ENCODE results near the gene DLGAP1.

The DLGAP1 gene

DNA sequence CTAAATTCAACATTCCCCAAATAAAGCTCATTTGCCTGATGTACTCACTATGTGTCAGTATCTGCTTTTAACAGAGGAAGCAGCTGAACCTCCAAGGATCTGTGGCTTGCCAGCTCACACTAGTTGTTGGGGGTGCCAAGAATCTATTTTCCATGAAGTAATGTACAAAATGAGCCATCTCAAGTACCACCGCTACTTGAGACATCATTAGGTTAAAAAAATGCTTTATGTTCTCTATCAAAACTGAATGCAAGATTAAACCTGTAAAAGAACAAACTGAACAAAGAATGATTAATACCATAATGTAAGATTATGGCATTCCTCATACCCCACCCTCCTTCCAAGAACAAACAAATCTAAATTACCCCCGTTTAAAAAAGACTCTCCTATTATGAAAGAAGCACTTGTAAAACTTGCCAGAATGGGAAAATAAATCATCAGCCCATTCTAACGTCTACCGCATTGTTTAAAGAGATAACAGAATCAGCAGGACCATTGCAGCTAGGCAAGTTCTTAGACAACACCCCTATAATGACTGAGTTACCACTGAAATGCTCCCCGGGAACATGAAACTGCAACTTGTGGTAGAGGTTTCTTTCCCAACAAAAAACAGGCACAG is 471.6 kb downstream of the DLGAP1 start:
- no peak for DNase-seq

DNA sequence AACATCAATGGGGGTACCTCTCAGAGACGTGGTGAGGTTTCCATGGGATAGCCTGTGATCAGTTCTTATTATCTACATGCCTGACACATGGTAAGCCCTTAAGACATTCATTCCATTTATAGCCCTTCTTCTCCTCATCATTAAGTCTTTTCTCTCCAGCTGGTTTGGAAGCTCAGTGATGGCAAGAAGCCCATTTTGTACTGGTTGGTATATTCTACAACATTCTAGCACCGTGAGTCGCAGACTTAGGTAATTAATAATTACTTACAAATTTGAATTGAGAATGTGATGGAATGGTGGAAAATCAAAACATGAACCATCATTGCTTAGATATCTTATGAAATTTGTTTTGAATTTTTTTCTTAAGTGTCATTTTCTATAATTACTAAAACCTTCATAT is 472.6 kb downstream of the DLGAP1 start:
- no peak for DNase-seq

DNA sequence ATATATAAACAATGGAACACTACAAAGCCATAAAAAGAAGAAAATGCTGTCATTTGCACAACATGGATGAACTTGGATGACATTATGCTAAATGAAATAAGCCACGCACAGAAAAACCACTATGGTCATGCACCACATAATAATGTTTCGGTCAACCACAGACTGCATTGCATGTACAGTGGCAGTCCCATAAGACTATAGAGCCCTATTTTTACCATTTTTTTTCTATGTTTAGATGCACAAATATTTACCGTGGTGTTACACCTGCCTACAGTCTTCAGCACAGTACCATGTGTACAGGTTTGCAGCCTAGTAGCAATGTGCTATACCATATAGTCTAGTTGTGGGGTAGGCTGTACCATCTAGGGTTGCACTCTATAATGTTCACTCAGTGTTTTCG is 476.1 kb downstream of the DLGAP1 start:
- DNase-seq, result no peak

DNA sequence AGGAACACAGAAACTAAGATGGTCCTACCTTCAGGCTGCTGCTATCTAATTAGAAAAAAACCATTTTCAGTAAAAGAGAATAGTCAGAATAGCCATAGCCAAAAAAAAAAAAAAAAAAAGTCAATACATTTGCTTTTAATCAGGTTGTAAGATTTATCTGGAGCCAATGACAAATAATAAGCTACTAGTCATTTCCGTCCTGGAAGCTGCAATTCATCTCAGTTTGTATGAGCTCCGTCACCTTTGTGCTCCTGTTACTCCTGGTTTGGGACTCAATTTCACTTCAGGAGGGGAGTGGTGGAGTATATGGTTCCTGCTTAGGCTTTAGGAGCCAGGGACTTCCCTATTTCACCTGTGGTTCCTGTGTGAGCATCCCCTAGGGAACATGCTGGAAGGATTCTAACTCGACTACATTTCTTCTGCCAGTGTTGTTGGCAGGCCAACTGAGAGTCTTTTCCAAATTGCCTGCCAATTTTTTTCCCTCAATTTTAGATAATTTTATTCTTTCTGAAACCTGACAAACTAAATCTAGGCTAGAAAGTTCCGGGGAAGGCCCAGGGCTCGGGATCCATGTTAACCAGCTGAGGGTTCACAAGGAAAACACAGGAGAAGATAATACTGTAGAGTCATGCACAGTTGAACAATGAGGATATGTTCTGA is 481.8 kb downstream of the DLGAP1 start:
- DNase-seq, result no peak

DNA sequence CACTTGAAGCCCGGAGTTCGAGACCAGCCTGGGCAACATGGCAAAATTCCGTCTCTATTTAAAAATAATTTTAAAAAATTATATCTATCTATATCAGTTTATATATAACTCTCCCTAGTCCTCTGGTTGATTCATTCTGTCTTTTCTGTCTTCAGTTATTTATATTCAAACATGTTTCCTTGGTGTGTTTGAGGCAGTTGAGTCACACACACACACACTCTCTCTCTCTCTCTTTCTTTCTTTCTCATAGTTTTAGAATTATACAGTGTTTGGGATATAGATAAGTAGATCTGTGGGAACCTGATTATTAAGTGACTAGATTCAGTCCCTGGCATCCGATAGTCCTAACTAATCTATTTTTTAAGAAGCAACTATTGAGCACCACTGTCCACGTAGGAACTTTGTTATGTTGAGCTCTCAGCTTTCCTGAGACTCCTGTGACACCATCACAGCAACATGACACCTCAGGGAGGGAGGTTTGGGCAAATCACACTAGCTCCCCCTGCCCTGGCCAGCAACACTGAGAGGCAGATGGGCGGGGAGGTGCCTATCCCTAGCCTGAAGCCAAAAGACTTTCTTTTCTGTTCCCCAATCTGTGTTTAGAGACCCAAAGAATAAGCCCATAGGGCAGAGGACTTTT is 482.7 kb downstream of the DLGAP1 start:
- no peak for DNase-seq

DNA sequence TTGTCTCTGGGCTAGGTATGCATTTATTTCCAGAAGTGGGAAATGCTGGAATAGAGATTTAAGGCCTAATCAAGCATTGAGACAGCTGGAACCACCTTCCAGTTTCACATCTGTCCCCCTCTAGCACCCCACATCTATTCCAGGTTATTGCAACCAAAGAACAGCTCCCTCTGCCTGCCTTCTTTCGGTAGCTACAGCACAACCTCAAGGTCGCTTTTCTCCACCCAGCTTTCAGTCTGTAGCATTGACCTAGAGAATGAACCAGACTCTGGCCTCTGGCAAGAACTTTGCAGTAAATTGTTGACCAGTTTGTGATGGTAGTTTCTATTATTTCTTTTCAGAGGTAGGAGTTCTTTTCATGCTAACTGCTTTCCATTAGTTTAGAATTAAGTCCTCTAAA is 484.2 kb downstream of the DLGAP1 start:
- DNase-seq, result no peak

DNA sequence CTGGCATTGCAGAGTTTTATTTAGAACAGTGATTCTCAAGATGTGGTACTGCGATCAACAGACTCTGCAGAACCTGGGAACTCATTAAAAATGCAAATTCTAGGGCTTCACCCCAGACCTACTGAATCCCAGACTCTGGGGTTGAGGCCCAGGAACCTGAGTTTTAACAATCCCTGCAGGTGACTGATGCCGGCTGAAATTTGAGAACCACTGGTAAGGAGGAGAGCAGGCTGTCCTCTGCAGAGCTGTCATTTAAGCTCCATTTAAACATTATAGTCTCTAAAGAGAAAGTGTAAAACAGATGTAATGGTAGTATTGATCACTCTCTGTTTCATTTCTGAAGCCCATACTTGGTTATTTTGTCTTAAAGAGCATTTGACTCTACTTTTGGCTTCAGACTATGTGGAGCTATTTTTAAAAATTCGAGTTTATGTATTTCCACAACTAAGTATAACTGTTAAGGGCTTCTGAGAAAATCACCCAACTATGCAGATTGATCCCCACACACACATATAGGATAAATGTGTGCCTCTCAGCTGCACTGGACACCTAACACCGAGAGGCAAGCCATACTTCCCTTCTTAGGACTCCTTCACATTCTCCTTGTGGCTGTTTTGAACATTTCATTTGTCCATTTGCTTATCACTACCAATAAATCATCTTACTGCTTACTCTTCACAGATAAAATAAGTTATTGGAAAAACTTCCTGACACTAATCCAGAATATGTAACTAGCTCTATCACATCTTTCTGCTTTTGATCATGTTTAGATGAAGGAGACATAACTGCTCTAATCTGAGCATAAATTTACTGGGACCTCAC is 487.5 kb downstream of the DLGAP1 start:
- DNase-seq, result peak; percentile 21

DNA sequence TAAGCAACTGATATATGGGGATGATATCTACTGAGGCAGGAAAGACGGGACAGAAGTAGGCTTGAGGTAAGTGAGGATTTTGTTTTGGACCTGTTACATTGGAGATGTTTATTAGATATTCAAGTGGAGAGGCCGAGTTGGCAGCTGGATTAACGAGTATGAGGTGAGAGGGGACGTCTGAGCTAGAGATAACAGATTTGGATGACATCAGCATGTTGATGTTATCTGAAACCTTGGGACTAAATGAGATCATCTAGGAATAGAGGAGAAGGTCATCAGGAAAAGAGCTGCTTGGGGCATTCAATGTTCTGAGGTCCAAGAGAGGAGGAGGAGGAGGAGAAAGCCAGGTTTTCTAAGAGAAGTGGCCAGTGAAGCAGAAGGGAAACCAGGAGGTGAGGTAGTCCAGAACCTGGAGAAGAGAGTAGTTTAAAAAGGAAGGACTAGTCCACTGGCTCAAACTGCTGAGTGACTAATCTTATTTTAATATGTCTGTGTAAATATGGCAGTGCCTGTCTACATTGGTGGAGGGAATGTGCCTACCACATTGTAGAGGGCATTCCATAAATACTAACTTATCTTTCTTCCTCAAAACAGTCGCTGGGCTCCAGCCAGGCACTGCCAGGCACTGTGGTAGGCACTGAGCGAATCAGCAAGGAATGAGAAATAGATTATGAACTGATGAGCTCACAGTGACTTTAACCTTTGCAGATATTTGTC is 488.3 kb downstream of the DLGAP1 start:
- DNase-seq, result no peak

DNA sequence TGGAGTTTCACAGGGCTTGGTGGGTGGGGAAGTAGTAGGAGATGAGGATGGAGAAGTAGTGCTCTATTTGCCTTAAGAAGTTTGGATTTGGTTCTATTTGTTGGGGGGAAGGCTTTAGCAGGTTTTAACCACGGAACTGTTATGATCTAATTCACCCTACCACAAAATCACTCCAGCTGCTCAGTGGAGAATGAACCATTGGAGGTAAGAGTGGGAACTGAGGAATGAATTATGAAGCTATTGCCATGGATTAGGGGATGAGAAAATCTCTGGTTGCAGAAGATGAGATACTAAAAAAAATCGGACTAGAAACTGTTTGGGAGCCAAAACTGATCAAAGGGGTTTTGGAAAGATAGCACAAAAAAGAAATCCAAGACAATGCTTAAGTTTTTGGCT is 488.9 kb downstream of the DLGAP1 start:
- no peak for DNase-seq

DNA sequence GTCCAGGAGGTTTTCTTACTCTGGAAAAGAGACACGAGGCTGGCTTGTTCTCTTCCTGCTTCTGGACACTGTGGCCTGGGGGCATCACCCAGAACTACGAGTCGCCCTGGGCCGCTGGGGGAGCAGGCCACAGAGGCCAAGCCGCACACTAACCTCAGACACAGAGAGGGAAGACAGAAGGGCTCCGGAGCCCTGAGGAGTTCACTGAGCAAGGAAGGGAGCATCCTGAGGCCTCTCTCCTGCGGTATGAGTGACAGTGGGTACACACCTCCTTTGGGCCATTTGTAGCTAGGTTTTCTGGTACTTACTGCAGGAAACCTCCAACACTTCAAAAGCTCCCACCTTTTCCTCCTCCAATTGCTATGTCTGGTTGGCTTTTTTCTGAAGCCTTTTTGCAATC is 494.1 kb downstream of the DLGAP1 start:
- no peak for DNase-seq

DNA sequence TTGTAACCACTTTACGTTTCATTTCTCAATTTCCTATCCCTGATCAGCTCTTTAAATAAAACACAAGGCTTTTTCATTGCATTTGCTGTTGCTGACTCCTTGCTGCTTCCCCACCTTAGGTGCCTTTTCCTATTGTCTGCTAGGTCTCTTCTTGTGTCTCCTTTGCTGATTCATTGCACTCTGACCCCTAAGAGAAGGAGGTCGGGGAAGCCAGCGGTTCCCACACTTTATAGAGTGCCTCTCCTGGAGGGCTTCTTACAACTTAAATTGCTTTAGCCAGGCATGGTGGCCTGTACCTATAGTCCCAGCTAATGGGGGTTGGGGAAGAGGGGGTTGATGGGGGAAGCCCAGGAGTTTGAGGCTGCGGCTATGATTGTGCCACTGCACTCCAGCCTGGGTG is 495.0 kb downstream of the DLGAP1 start:
- DNase-seq, result no peak

DNA sequence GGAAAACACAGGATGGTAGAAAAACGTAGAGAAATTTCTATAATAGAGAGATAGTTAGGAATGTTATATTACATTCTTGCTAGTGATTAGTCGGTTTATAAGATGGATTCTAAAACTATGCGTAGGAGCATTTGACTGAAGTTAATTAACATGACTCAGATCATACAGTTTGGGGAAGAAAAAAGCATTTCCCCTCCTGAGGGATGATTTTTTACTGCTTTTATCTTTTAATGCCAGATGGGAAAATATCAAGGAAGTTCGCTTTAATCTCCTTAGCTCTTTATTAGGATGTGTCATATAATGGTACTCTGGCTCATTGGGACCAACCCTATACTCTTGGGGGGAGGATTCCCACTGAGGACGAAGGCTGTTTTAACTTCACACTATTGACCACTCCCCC is 503.1 kb downstream of the DLGAP1 start:
- DNase-seq, result no peak

DNA sequence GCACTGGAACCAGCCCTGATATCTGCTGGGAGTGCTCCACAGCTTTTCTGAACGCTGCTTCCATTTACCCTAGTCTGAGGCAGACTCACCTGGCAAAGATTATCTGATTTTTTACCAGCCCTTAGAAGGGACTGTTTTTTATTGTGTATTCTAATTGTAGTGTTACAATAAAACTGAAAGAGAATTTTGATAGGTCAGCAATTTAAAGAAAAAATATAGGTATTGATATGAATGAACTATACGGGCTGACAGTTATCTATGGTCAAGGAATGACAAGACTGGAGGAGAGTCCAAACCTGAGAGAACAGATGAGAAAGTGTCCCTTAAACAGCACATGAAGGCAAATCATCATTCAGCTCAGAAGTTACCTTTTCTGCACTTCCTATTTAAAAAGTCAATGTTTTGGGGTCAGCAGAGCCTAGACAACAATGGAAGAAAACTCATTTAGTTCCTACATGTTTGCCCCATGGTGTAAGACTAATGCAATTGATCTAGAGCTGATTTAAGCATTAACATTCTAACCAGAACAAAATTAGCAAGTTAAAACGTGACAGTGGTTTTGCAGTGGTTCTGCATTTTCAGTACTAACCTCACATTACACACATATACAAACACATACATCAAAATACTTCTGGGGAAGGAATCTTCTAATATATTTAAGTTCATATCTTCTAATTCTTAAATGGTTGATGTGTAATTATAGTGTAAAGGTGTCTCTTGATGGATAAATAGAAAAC is 504.3 kb downstream of the DLGAP1 start:
- no peak for DNase-seq

DNA sequence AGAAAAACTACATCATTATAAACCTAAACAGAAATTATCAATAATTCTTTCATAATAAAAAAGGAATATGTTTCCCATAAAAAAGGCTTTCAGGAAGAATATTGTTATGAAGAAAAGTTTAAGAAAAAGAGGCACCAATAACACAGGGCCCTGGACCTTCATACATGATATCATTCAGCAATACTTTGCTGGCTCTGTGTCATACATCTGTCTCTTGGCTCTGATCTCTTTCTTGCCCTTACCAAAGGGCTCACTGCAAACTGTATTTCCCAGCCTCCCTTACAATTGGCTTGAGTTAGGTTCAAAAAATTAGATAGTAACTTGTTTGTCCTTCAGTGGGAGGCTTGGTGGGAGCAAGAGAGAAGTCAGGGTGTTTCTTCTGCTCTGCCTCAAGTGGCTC is 506.1 kb downstream of the DLGAP1 start:
- DNase-seq, result no peak

DNA sequence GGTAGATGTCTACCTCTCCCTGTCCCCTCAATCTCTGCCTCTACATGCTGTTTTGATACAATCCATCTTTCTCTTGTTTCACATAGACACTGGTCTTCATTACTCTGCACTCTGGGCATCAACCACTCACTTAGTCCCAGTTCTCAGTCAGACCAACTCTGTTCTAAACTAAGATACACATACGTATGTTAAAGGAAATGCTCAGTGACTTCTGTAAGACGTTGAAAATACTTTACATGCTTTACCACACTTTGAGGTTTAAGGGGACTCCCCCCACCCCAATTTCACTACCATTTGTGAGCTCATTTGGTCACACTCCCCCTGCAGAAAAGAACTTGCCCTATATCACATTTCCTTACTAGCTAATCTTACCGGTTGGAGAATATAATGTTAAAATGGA is 507.7 kb downstream of the DLGAP1 start:
- DNase-seq, result no peak

DNA sequence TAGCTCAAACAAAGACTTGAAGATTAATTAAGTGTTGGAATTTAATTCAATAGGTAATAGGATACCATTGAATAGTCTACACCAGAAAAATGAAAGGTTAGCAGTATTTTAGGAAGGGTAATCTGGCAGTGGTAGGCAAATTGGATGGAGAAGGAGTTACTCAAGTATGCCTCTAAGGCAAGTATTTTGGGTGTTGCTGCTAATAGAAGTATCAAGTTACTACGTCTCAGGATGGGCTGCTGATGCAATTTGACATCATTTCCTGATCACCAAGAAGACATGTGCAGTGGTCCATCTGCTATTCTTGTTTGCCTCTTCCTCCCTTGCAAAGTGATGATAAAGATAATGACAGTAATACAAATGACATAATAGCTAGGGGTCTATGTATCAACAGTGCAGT is 519.8 kb downstream of the DLGAP1 start:
- DNase-seq, result no peak

DNA sequence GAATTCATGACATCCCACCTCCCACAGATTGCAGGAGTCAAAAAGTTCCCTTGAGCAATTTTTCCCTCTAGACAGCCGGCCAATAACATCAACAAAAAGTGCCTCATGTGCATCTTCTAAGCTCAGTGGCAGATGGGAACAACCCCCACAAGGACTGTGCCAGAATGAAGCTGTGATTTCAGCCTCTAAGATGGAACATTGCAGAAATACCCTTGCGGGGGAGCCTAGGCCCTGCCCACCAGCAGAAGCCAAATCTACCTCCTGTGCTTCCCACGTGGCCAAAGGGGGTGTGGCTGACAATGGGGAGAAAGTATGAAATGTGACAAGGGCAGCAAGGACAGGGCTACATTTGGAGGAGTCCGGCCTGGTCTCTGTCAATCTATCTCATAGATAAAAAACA is 522.8 kb downstream of the DLGAP1 start:
- DNase-seq, result no peak

DNA sequence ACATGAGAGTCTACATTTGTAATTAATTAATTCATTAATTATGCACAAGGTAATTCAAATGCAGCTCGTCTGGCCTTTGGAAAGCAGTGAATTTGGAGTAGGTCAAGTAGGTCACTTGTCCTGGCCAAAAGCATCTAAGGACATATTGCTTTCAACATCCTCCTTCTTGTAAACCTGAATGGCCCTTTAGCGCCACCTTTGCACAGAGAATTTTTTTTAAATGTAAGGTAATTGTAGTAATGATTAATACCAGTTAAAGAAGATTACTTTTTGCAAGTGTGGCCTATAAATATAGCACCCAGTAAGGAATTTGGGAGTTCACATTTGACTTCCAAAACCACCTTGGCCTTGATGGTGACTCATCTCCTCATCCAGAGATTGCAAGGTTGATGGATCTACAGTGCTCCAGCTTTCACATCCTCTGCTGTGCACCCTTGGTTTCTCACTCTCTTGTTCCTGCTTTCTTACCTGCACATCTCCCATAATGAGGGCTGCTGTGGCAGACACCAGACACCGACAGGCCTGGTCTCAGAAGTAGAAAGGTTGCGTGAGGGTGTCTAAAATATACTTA is 523.5 kb downstream of the DLGAP1 start:
- no peak for DNase-seq

DNA sequence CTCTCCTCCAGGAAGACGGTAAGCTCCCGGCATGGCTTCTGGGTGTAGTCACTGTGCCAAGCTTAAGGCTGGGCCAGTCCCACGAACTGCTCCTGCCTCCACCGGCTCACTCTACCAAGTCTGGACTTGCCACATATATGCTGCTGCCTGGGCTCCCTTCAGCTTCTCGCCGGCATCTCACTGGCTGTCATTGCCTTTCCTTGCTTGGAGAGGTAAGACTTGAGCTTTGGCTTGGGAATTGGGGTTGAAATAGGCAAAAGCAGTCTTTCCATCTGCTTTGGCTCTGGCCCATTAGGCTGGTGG is 524.1 kb downstream of the DLGAP1 start:
- no peak for DNase-seq

DNA sequence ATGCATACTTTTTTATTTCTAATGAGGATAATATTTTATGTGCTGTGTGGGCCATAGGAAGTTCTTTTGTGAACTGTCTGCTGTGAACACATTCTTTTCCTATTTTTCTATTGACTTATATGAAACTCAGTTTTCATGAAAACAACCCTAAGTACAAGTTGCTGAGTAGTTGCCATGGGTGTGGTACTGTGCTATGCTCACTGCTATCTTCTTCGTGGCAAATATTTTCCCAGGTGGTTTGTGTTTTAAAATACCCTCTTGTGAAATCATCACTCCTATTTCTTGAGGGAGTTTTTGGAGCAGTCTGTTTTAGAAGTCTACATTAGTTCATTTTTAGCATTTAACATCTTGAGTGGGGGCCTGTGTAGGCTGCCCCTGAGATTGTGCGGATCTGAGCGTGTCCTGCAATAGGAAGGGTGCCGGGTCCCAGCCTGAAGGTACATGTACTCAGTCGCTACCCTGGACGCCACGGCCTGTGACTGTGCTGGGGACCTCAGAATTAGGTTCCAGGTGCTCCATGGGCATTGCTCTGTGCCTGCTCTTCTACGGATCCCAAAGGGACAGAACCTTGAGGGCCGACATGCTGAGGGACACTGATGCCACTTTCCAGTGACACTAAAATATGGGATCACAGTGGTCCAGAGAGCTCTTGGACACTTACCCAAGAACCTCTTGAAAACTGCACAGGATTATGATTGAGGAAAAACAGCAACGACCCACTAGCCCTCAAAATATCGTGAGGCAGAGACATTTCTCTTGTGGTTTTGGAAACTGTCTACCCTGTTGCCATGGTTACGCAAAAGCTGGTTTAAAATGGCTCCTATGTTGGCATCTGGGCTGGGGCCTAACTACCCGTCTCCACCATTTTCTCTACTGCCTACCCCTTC is 524.7 kb downstream of the DLGAP1 start:
- DNase-seq, result no peak

DNA sequence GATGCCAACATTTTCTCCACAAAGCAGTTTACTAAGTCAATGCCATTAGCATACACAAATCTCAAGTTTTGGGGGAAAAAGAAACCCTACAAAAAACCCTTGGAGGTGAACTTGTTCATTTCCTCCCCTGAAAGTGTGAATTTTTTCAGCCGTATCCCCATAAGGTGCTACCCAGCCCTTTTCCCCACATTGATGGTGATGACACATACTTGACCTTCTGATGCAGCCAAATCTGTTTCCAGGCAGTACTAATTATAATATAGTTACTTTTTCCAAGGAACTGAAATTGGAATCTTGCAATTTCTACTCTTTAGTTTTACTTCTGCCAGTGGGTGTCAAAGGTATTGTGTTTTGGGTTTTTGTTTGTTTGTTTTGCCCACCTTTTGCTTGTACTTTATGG is 530.7 kb downstream of the DLGAP1 start:
- no peak for DNase-seq
